NCI-H2196 treated with DMSO at 0.1 percent for 48 hours (cell line): ENCODE data around the gene EVA1A.

Source experiments
- DNase-seq: peaks from one replicate; lab custom pipeline; 2025; ENCODE audit not compliant: unreplicated experiment; lab: John Stamatoyannopoulos, UW

EVA1A gene, protein sequence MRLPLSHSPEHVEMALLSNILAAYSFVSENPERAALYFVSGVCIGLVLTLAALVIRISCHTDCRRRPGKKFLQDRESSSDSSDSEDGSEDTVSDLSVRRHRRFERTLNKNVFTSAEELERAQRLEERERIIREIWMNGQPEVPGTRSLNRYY

DNA sequence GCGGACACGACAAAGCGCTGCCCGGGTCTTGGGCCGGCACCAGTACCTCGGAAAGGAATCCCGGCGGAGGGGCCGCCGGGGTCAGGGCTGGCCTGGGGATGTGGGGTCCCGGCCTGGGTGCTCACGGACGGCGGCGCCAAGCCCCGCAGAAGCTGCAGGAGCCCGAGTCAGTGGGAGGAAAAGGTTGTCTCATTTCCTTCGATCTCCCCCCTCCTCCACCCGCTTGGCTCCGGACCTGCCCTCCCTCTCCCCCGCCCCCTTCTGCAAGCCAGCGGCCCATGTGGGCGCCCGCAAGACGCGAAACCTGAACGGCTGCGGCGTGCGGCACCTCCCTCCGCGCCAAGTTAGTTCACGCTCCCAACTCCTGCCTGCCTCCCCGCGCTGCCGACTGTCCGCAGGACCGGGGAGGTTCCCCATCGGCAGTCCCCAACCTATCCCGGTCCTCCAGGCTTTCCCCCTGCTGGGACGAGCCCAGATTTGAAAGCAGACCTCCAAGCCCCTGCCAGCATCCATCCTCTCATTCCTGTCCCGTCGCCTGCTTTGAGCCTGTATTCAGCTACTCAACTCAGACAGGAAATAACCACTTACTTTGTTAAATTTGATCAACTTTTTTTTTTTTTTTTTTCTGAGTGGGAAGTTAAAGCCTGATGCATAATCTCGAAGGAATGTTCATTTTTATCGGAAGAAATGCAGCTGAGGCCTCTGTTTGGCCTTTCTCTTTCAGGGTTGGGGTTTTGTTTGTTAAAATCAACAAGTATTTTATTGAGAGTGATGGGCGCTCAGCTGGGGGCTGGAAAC lies at the start of gene EVA1A:
TSS of gene EVA1A (minus strand) at position 172 of the 798 bp plus-strand sequence. CDS start 42,799 bp downstream, outside the sequence.
- DNase-seq = peak; percentile 20

DNA sequence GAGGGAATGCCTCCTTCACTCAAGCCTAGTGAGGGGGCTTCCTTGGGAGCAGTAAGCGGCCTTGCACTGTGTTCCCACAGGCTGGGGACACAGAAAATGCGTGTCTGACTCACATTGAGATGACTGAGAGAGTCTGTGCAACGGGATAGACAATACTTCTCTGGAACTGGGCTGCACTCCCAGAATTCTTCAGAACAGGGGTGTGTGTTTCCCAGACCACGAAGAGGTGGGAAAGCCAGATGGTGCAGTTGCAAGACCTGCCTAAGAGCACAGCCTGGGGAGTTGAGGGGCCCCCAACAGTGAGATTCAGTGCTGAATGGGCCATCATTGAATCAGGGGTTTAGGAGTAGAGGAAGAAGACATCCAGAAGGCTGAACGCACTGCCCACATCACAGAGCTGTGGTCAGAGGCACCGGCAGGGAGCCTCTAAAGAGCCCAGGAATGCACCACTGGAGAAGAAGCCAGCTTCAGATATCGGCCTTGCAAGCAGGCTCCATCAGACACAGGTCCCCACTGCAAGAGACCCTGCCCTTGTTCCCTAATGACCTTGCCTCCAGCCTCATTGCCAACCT lies 49.3 kb upstream of the EVA1A start:
- DNase-seq = no peak

DNA sequence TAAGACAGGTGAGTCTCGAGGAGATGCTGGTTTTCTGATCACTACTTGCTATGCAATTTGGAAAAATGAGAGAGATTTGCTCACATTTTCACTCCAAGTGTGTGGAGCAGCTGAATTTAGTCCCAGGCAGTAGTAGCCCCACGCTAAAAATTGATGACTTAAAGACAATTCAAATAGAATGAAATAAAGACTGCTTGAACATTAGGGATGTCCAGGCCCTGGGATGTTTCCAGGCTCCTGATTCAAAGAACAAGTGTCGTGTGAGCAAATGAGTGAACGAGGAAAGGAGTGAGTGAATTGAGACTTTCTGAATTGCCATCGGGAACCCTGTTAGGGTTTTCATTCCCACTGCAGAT lies 48.6 kb upstream of the EVA1A start:
- no peak for DNase-seq

DNA sequence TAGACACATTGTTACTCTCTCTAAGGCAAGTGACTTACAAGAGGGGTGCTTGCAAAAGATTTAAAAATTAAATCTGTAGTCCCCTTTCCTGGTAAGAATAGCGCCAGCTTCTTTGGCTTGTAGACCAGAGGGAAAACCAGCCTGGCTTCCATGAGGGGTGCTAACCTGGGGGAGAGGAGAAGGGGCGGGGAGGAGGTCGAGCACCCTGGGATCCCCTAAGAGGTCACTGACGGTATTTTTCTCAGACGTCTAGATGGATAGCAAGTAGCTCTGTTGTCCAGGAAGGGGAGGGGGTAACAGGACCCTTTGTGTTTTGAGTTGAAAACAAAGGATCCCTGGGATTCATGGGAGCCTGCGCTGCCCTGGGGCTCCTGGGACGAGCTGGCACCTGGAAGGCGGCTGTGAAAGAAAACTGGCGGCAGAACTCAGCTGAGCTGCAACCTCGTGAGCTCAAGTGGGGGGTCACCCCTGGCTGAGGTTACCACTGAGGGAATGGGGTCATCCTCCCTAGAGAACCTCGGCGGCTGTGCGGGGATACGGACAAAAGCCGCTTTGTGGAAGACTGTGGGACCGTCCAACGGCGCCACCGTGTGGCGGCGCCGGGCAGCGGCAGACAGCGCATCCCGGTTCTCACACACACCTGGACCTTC lies 48.1 kb upstream of the EVA1A start:
- DNase-seq = peak; percentile 24

DNA sequence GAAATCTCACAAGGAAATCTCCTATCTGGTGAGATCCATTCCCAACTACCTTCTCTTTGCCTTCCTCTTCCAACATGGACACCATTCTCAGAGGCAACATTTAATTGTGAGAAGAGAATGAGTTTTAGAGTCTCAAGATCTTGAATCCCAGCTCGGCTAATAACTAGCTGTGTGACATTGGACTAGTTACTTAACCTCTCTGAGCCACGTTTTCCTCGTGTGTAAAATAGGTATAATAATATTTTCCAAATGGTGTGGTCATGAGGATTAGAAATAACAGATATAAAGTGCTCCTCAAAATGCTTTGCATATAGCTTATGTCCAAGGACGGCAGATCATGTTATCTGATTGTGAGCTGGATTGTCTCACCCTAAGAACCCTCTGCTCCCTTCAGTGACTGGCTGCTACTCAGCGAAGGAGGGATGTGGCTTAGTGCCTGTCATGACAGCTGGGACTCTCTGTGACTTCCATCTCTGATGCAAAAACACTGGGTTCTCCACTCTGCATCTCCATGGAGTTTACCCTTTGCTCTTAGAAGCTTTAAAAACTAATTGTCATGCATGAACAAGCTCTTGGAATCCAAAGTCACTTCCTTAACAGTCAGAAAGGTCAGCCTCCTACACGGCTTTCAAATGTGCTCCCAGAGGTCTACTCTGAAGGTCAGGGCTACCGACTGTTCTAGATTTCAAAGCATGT lies 47.4 kb upstream of the EVA1A start:
- DNase-seq = no peak

DNA sequence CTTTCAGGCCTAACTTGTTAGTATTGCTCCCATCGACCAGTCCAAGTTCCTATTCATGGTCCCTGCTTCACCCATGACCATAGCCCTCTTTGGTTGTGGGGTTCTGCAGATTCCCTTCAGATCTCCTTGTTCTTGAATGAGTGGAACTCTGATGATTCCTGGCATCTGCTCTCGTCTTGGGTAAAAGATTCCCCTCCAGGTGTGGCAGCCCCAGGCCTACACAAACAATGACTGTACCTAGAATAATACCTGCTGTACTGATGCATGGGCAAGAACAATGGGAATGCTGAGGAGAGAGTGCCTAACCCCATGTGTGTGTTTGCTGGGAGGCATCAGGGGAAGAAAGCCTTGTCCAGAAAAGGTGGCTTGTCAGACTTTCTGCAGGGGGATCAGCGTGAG lies 46.7 kb upstream of the EVA1A start:
- no peak for DNase-seq

DNA sequence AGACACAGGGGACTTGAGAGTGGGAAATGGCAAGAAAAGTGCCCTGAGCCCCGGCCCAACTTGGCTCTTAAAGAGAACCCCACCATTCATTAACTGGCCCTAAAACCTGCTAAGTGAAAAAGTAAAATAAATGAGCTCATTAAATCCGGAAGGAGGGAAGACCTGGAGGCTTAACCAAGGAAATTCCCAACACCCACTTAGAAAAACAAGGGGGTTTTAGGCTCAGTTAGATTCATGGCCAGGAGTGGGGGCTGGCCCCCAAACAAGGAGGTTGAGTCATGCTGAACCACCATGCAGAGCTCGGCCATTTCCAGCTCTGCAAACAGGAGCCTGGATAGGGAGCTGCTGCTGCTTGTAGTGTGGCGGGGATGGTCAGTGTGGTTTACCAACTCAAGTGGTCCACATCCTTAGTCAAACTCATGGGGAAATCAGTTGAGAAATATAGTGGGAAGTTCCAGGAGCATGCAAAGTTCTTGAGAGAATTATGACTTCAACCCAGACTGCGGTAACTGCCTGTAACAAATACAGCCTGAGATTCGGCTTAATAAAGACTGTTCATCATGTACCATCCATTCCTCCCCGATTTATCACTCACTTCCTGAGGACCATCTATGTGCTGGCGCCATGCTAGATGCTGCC lies 46.1 kb upstream of the EVA1A start:
- DNase-seq = no peak

DNA sequence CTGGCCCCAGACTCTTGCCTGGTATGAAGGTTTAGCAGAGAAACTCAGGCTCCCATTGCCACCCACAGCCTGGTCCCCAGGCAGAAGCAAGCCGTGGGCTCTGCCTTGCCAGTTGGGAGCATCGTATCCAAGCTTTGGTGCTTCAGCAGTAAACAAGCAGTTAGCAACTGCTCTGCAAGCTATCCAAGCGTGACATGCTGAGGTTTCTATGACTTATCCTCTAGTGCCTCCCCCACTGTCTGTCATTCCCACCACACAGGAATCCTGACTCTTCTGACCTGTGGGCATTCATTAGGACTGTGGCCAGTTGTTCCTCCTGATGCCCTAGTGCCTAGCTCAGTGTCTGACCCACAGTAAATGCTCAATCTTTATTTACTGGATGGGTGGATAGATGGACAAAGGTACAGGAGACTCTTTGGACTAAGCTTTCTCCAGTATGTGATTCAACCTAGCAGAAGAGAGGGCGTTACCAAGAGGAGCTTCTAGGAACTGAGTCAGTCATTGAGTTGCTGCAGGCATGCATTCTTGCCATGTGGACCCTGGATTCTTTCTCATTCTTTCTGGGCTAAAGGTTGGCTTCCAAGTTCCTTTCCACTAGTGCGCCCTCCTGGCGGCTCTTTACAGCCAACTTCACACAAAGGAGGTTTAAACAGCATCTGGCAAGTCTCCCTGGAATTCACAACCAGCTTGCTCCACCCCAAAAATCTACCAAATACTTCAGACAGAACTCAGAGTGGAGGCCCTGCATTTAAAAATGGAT lies 45.2 kb upstream of the EVA1A start:
- no peak for DNase-seq

DNA sequence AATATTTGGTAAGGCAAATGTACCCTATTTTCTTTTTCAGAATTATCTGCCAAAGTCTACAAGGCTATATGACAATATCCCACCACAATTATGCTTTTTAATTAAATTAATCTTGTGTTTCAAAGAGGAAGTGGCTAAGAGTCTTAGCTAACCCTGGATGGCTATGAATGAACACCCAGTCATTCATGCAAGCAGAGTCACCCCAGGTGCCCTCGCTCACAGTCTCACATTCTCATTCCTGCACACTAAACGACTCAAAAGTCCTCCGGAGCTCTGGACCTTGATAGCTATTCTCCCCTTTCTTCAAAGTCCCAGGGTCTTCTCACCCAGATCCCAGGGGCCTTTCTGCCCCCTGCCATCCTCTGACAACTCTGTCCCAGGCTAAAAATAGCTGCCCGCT lies 43.7 kb upstream of the EVA1A start:
- DNase-seq = no peak

DNA sequence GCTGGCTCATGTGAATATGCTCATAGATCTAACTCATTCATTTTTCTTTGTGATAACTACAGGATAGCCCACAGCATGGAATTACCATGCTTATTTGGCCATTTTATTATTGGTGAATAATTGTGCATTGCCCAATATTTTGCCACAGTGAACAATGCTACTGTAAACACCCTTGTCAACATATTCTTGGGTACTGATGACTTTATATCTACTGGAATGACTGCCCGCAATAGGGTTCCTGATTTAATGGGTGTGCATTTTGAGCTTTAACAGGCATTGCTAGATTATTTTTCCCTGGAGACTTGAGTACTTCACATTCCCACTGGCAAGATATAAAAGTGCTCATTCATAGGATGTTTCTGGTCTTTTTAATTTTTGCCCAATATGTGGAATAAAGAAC lies 42.7 kb upstream of the EVA1A start:
- no peak for DNase-seq

DNA sequence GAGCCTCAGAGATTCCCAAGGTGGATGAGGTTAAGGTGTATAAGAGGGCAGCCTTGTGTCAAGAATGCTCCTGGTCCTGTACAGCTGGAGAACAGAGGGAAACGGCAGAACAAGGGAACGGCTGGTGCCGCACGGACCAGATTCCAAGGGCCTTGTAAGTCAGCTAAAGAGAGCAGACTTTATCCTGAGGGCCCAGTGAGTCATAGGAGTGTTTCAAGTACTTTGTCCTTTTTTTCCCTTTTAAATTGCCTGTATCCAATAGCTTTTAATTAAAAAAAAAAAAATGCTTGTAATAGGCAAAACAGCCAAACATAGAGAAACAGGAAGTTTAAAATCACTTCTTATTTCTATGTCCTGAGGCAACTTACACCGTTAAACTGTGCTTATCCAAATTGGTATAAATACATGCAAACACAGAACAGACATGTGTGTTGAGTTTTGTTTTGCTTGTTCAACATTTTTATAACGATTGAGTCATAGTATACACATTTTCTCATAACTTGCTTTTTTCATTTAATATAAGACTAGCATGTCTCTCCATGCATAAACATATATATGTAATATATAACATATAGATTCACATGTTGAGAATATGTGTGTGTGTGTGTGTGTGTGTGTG lies 42.1 kb upstream of the EVA1A start:
- no peak for DNase-seq

DNA sequence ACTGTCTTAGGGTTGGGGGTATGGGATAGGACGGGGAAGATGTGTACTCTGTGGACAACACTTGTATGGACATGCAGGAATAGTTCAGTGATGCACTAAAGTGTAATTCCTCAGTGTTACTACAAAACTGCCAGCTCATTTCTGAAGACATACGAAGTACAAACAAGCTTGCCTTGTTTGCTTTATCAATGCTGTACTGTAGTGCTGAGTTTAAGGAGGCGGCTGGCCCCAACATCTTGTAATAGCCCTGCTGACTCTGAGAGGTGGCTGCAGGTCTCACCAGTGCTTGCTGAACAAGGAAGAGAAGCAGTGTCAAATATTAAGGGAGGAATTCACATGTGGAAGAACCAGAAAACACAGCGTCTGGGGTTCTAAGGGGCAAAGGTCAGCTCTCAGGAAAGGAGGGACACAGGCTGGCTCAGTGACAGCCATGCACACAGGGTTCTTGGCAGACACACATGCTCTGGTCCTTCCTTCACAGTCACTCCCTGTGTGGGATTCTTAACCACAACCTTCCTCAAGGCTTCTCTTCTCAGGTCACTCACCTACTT lies 39.8 kb upstream of the EVA1A start:
- no peak for DNase-seq

DNA sequence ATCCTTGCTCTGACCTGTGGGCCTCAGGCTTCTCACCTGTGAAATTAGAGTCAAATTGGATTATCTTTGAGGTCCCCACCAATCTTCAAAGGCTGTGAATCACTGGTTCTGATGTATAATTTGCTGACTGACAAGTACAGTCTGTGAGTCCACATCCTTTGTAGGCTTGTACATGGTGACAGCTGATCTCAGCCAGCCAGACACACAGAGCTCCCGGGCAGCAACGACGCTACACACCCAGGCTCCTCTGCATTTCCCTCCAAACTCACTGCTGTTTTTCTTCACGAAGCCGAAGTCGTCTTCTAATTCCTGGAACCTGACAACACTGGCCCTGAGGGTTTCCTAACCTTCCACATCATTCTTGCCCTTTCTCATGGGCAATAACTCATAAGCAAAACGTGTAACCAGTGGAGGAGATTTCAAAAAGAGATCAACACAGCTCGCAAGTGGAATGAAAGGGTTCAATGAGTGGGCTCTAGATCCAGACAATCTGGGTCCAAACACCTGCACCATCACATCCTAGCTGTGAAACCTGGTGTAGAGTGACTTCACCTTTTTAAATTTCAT lies 37.9 kb upstream of the EVA1A start:
- DNase-seq = no peak

DNA sequence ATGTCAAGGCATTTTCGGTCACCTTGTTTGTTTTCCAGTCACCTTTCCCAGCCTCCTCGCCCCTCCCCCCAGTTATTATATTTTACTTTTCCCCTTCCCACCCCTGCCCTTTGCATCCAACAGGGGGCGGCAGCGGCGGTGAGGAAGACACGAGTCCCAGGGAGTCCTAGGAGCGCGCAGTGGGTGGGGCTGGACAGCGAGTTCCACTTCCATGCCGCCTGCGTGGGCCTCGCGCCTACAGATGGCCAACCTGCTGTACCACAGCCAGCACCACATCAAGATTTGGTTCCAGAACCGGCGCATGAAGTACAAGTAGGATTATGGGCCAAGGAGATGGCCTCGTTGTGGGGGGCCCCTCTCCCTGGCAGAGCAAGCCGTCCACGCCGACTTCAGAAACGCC lies 37.2 kb upstream of the EVA1A start:
- DNase-seq = no peak

DNA sequence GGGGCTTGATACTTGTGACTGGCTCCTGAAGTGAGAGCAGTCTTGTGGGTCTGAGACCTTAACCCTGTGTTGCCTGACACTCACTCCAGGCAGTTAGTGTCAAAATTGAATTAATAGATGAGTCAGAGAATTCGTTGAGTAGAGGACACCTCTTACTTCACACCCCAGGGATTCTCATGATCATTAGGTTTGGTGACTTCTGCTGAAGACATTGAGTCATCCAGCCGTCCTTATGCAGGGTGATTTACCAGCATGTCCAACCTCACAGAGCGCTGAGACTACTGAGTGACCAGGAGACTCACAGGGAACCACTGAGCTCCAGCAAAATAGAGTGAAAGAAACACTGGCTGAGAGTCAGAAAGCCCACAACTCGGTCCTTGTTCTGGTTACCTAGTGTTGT lies 36.0 kb upstream of the EVA1A start:
- DNase-seq = no peak

DNA sequence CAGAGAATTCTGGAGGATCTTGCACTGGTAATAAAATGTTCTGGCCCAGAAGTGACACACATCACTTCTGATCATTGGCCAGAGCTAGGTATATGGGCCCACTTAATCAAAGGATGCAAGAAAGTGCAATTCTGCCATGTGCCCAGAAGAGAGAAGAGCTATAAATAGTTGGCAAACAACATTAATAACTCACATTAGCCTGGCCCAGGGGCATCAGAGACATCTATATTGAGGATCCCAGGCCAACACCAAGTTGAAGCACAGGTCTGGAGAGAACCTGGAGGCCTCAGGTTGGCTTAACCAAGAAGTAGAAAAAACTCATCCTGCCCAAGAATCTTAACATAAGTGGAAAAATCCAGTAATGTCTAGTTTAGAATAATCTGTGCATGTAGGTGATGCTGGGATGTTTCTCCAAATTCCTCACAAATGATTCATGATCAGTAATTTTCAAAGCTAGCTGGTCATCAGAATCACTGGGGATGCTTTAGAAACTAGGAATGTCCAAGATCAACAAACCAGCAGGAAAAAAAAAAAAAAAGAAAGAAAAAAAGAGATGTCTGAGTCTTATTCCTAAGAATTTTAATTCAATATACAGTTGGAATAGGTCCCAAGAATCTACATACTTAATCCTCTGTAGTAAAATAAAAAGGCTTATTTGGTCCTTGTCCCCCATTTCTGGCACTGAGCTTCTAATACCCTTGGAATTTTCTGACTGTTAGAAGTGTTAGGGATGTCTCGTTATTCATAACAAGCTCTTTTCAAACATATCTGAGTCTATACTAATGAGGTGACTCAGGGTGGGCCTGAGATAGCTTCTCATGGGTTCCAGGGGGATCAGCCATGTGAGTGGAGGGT lies 35.0 kb upstream of the EVA1A start:
- DNase-seq = no peak

DNA sequence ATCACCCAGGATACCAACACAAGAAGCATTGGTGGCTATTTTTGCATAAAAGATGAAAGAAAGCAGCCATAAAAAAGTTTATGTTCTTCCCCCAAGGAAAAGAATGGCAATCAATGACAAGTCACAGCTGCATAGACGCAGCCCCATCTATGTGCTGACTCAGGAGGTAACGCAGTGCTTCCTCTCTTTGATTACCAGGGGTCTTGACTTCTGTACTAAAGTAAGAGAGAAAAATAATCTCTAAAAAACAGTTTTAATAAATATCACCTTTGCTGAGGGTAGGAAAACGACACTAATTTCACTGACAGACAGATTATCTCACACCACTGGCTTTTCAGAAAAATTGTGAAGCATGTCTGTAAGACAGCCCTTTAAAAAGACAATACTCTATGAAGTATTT lies 33.9 kb upstream of the EVA1A start:
- no peak for DNase-seq

DNA sequence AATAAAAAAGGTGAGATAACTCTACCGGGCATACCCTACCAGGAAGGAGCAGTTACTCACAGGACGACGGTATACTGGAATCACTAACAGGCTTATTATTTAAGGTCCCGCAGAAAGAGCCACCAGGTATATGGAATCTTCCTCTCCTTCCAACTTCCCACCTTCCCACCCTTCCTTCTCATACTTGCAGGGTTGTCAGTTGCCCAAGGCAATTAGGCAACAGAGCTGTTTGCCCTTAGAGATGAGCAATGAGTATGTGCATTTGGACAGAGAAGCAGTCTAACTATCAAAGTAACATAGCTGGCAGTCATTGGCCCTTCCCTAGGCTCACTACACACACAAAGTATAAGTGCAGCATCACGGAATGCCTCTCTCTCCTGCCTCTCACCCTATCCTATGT lies 32.1 kb upstream of the EVA1A start:
- no peak for DNase-seq
